Right forelimb (tissue), 1 donor: ENCODE measurements around the gene HOXB5.
A peak's percentile ranks its signal among the peaks of the same experiment; 100 is the strongest.

Source experiments
- DNase-seq: peaks from one replicate; pipeline ENCODE4 v3.0.0-alpha.2; 2018

Gene HOXB5

DNA sequence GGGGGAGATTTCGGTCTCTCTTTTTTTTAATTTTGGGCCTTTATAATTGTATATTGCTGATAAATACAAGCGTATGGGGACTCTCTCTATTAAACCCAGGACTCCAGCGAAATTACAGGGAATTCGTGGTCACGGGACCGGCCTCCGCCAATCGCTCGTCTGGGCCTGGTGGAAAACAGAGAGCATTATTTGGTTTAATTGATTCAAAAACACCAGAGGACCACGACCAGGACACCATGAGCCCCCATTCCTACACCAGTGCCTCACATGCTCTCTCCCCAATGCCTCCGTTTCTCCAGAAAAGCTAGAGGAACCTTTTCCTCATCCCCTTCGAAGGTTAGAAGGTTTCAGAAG, 48.6 kb downstream of the HOXB5 start, which contains the start of gene HOXB2:
TSS of gene HOXB2 (minus strand) at position 88 of the 354 bp plus-strand sequence. CDS start 198 bp downstream, outside the sequence.
- peak; percentile 69 for DNase-seq

DNA sequence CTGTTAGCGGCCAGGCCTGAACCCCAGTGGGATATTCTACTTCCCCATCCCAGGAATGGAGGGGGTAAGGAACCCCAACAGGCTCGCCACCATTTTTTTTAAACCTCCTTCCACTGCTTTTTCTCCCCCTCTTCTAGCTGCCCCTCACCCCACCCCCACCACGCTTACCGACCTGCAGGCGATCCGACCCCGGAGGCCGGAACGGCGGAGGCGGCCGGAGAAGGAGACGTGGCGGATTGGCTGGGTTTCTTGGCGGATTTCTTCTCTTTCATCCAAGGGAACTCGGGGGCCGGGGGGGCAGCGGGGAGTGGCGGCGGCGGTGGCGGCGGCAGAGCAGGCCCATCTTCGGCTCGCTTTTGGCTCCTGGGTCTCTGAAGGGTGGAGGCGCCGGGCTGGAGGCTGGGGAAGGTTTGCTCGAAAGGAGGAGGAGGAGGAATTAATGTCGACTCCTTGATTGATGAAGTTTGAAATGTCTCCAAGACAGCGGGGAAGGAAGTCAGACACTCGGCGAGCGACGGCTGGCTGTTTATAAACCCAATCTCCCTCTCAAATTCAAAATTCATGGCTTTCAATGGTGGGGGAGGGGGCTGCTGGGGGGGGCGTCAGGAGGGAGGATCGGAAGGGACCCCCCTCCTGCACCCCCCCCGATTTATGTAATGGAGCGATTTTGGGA, 49.1 kb downstream of the HOXB5 start:
- peak; percentile 84 for DNase-seq

DNA sequence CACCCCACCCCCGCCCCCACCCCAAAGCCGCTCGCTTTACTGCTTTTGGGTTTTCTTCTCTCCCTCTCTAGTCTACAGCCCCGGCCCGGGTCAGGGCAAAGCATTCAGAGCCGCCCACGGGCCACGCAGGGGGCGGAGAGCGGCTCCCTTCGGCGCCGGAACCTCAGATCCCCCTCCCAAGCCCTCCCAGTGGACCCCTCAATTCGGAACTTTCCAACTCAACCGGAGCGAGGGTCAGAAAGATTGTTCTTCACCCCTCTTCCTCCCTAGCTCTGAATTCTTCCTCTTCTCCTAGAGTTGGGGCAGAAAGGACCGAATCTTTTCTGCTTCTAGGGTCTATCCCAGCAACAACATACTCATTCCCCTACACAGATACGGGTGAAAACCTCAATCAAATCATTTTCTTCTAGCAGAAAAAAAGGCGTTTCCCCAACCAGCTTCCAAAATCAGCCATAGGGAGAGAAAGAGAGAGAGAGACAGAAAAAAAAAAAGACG, 49.7 kb downstream of the HOXB5 start:
- peak; percentile 61 for DNase-seq

DNA sequence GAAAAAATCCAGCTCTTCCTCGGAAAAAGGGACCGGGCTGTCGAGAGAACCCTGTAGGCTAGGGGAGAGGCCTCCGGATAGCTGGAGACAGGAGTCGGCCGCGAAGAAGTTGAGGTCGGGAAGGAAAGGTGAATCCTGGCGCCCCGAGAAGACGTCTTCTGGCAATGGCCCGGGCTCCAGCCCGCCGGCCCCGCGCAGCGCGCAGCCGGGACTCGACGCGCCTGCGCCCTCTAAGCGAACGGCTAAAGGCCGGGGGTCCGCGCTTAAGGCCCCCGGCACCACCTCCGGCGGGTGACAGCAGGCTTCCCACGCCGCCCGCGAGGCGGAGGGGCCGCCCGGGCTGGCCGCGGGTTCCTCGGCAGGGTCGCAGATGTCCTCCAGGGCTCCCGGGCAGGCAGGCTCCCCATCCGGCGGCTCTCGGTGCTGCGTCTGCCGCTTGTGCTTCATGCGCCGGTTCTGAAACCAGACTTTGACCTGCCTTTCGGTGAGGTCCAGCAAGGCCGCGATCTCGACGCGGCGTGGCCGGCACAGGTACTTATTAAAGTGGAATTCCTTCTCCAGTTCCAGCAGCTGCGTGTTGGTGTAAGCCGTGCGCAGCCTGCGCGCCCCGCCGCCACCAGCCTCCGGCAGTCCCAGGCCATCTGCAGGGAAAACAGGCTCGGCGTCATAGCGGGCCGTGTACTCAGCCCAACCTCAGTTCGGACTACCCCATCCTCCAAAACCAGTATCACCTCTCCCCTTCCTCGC, 50.3 kb downstream of the HOXB5 start:
- peak; percentile 79 for DNase-seq

DNA sequence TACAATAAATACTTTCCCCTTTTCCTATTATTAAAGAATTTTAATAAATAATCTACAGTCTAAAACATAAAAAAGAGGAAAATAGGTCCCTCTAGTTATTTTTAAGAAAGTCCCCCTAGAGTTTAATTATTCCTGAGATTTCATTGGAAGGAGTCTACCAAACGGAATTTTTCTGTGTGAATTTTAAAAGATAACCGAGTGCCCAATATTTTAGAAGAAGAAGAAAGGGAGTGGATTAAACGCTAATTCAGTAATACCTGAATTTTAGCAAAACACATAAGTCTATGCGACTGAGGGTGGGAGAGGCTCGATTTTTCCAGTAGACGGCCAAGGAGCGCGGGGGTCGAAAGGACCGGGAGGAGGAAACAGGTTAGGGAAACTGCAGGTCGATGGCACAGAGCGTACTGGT, 50.9 kb downstream of the HOXB5 start:
- no peak for DNase-seq

DNA sequence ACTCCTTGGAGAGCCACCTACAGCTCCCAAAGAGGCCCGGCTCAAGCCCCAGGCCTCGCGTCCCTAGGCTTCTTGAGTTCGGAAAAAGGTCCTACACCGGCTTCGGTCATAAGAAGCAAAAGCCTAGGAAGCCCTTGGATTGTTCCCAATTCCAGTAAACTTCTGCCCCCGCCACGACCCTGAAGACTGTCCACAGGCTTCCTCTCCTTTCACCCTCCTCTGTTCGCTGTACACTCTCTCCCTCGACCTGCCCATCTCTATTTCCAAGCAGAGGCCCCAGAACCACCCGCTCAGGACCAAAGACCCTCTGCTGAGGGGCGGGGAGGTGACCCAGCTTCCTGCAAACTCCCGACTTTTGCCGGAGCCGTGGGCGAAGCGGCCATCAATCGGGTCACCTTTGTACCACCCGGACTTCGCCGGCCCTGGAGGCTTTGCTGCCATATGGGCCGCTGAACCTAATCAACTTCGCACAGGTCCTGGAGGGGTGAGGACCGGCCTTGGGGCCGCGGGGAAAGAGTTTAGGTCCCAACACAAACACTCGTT, 51.4 kb downstream of the HOXB5 start:
- peak; percentile 65 for DNase-seq

DNA sequence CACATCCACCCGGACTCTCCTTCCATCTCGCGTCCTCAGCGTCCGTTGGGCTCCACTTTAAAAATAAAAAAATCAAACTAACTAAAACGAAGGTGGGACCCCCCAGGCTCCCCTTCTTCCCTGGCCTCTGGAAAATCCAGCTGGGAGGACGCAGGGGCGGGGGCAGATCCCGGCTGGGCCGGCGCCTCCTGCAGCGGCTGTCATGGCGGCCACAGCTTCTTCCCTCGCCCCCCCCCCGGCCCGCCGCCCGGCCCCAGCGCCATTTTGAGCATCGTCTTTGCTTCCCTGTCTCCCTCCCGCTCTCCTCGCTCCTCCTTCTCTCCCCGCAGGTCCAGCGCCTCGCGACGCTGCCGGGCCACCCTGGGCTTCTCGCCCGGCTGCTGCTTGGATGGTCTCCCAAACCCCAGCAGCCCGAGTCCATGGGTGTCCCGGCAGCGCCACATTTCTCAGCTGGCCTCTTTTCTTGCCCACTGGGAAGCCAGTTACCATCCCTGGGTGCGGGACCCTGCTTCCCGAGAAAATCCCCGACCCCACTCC, 51.9 kb downstream of the HOXB5 start:
- DNase-seq = peak; percentile 85
